Spleen (tissue), 11 donors: ENCODE data around the gene CCDC86. TPM values are rescaled to one million over a fixed set of nuclear protein-coding genes. Genes with fewer than 3 reads are reported as not detected.
"Not testable (repeated sequence)": the region's sequence is repeated elsewhere in the genome, so short reads cannot be mapped to it uniquely, and the experiment has no call there.

Experiments
- DNase-seq: peaks from one replicate; pipeline ENCODE4 v3.0.0-alpha.2; 2020
- H3K27ac ChIP-seq, 8 donors: fragments of 200-600 bp; sonication (generic) in 7 of 8; 1 replicate in 4 of 8; 2 replicates in 4 of 8; pipeline versions ENCODE4 v1.5.0 to v1.8.0; 2016 to 2021; ENCODE audit warnings: inconsistent platforms in 4 of 8, mild to moderate bottlenecking in 4 of 8, moderate library complexity in 1 of 8
- H3K27me3 ChIP-seq, 7 donors: fragments of 200-600 bp; sonication (generic) in 6 of 7; replicated peaks in 1 of 7; 1 replicate in 4 of 7; 2 replicates in 3 of 7; pipeline versions ENCODE4 v1.5.0 to v1.8.0; 2016 to 2021; ENCODE audit warnings: inconsistent platforms in 3 of 7, mild to moderate bottlenecking in 1 of 7
- H3K36me3 ChIP-seq, 6 donors: fragments of 200-600 bp; sonication (generic) in 5 of 6; 1 replicate in 4 of 6; 2 replicates in 2 of 6; pipeline versions ENCODE4 v1.5.0 to v1.8.0; 2016 to 2021; ENCODE audit warnings: inconsistent platforms in 2 of 6
- H3K4me1 ChIP-seq, 6 donors: fragments of 200-600 bp; sonication (generic) in 5 of 6; 1 replicate in 3 of 6; 2 replicates in 3 of 6; pipeline versions ENCODE4 v1.5.0 to v1.8.0; 2016 to 2021; ENCODE audit warnings: inconsistent platforms in 3 of 6
- H3K4me3 ChIP-seq, 8 donors: fragments of 200-600 bp; sonication (generic) in 7 of 8; 1 replicate in 4 of 8; 2 replicates in 4 of 8; pipeline versions ENCODE4 v1.5.0 to v1.8.0; 2016 to 2021; ENCODE audit warnings: inconsistent platforms in 4 of 8, mild to moderate bottlenecking in 4 of 8, moderate library complexity in 2 of 8
- H3K9me3 ChIP-seq, 8 donors: fragments of 200-600 bp; sonication (generic) in 7 of 8; 1 replicate in 4 of 8; 2 replicates in 4 of 8; pipeline versions ENCODE4 v1.5.0 to v1.8.0; 2016 to 2021; ENCODE audit warnings: inconsistent platforms in 4 of 8
- POLR2A ChIP-seq, 3 donors: fragments of 450-650 bp; IDR thresholded peaks; one replicate each; pipeline ENCODE4 v1.5.1; 2017; ENCODE audit warnings: antibody characterized with exemption in 3 of 3, mild to moderate bottlenecking in 1 of 3
- POLR2AphosphoS5 ChIP-seq, 3 donors: sonication (generic); formaldehyde crosslinking; IDR thresholded peaks; one replicate each; pipeline ENCODE4 v1.5.1; 2017; ENCODE audit warnings: antibody characterized with exemption in 3 of 3
- WGBS, 5 donors: extraction: QIAGEN DNeasy Blood & Tissue Kit in 3 of 5; methylation state at CpG; one replicate each; pipeline versions ENCODE4 v1.1.5 to v1.1.7; 2013 to 2018; 5-methylcytosine and 5-hydroxymethylcytosine counted together
- intact Hi-C: fragments of 100-400 bp; cut with DNase I; formaldehyde crosslinking; loops from one replicate; pipeline ENCODE4 v1.15.0; 2023; ENCODE audit warnings: low total_unique reads
- polyA plus RNA-seq, 3 donors: library from polyadenylated mRNA; stranded (reverse); fragments of 200-250 nt; gene quantifications; one replicate each; pipeline ENCODE4 v1.2.1, GENCODE V29; 2013
- total RNA-seq, 7 donors: library from RNA; depleted of rRNA in 3 of 7; stranded (reverse); fragments of >200 nt in 3 of 7; fragmentation: NEBNext Ultra II Directional in 4 of 7; extraction: Animal tissue kit (Norgen Biotek cat#: 25700) in 4 of 7; gene quantifications; one replicate each; pipeline versions ENCODE4 v1.1.0 to v1.2.1, GENCODE V29; 2016 to 2021
- TF ChIP-seq, protein P1 (sequence below), 11 experiments: fragments of 200-600 bp in 7 of 11; fragments of 450-650 bp in 4 of 11; sonication (generic) in 4 of 11; IDR thresholded peaks in 8 of 11; conservative IDR thresholded peaks in 3 of 11; 1 replicate in 7 of 11; 2 replicates in 4 of 11; pipeline versions ENCODE4 v1.4.0 to v1.8.0; 2016 to 2021; ENCODE audit warnings: antibody characterized with exemption in 11 of 11, inconsistent platforms in 4 of 11, mild to moderate bottlenecking in 1 of 11
- donor health status: healthy with polysubstance abuse.
- donor health status: DM: no; HTN: no; CAD: no; lungs with moderate emphysema.
- donor health status: DM: no; HTN: no; CAD: no.
- donor health status: Bipolar disorder and iron deficiency.
- donor health status: healthy.
- donor health status: DM: no; HTN: no; CAD: no.
- donor health status: DM: yes; HTN: yes; CAD: no.

CCDC86 gene
- total and polyA plus RNA-seq, 10 donors, result 7.6 to 21.6 (median 12.3) TPM

DNA sequence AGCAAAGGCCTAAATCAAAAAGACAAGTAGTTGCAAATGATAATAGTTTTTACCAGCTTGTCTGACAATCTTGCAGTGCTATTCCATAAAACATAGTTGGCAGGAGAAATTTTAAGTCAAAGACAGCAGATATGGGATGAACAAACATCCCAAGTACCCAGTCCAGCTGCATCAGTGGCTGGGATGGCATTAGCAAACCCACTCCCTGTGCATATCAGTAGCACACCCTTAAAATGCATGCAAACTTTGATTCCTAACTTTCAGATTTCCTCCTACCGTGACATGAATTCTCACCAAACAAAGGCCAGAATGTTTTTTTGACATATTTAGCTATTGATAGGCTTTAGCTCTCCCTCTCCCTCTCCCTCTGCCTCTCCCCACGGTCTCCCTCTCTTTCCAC is 27.8 kb upstream of the CCDC86 start:
- Histone ChIP-seq H3K9me3 (peaks cover 0 to 17% (median 15%) of the 10 kb centered on the region in 8 donors), H3K27me3 (peaks cover 0 to 18% (median 0%) of the 10 kb centered on the region in 7 donors), H3K4me3 (no peak overlapping the region), H3K36me3 (no peaks in the 10 kb centered on the region), H3K4me1 (peaks cover 0 to 7% (median 0%) of the 10 kb centered on the region in 6 donors), H3K27ac (no peak overlapping the region)
- TF ChIP-seq, protein P1, sequence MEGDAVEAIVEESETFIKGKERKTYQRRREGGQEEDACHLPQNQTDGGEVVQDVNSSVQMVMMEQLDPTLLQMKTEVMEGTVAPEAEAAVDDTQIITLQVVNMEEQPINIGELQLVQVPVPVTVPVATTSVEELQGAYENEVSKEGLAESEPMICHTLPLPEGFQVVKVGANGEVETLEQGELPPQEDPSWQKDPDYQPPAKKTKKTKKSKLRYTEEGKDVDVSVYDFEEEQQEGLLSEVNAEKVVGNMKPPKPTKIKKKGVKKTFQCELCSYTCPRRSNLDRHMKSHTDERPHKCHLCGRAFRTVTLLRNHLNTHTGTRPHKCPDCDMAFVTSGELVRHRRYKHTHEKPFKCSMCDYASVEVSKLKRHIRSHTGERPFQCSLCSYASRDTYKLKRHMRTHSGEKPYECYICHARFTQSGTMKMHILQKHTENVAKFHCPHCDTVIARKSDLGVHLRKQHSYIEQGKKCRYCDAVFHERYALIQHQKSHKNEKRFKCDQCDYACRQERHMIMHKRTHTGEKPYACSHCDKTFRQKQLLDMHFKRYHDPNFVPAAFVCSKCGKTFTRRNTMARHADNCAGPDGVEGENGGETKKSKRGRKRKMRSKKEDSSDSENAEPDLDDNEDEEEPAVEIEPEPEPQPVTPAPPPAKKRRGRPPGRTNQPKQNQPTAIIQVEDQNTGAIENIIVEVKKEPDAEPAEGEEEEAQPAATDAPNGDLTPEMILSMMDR (IDR thresholded peaks at IDR 0.05 in 8 of 11, conservative IDR thresholded peaks at IDR 0.05 in 3 of 11), result no peak
- WGBS, 5 donors, result 82 to 94% (median 88%) methylated on average over 2 of the region's 2 CpGs
- intact Hi-C loops, result no loop called here
- DNase-seq, result no peak

DNA sequence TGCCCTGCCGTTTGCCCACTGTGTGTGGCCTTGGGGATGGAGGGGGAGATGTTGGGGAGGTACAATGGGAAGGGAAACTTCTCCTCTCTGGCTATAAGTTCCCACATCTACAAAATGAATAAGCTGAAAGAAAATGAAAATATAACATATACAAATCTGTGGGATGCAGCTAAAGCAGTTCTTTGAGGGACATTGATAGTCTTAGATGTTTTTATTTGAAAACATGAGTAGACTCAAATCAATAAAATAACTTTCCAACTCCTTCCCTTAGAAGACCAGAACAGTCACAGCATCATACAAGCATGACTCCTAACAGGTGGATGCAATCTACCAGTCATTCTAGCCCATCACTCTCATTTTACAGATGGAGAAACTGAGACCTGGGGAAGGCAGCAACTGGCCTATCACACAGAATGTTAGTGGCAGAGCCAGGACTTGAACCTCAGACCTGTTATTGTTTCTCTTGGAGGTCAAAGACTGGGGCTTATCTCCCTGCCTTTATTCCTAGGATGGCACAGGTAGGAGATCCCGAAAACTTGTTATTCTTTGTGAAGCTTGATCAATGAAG is 25.2 kb upstream of the CCDC86 start:
- WGBS, 5 donors, result 90 to 97% (median 96%) methylated on average over 2 of the region's 2 CpGs
- TF ChIP-seq, protein P1 (IDR thresholded peaks at IDR 0.05 in 8 of 11, conservative IDR thresholded peaks at IDR 0.05 in 3 of 11), result no peak
- TF ChIP-seq POLR2AphosphoS5 (IDR thresholded peaks at IDR 0.05) (no peak), POLR2A (IDR thresholded peaks at IDR 0.05) (no peak)
- H3K4me3 ChIP-seq, result no peak overlapping the region
- no peaks in the 10 kb centered on the region for H3K4me1 ChIP-seq
- DNase-seq, result no peak
- no peak overlapping the region for H3K27ac ChIP-seq
- H3K36me3 ChIP-seq, result no peaks in the 10 kb centered on the region
- peaks cover 0 to 17% (median 15%) of the 10 kb centered on the region in 8 donors for H3K9me3 ChIP-seq
- intact Hi-C loops, result no loop called here
- no peaks in the 10 kb centered on the region for H3K27me3 ChIP-seq

DNA sequence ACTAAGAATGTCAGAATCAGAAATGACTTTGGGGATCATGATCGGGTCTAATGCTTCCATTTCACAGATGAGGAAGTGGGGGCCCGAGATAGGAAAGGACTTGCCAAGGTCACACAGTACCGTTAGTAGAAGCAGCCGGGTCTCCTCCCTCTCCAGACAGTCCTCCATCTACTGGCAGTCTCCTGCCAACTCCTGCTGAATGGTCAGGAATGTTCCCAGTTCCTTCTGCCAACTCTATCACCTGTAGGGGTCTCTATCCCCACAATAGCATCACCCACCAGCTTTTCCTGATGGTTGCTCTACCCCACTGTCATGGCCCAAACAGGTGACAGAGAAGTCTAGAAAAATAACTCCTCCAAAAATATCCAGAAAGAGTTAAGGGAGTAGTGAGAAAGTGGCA is 23.9 kb upstream of the CCDC86 start:
- no peak for DNase-seq
- 73 to 81% (median 77%) methylated on average over 4 of the region's 4 CpGs for WGBS, 5 donors
- intact Hi-C loops, result no loop called here

DNA sequence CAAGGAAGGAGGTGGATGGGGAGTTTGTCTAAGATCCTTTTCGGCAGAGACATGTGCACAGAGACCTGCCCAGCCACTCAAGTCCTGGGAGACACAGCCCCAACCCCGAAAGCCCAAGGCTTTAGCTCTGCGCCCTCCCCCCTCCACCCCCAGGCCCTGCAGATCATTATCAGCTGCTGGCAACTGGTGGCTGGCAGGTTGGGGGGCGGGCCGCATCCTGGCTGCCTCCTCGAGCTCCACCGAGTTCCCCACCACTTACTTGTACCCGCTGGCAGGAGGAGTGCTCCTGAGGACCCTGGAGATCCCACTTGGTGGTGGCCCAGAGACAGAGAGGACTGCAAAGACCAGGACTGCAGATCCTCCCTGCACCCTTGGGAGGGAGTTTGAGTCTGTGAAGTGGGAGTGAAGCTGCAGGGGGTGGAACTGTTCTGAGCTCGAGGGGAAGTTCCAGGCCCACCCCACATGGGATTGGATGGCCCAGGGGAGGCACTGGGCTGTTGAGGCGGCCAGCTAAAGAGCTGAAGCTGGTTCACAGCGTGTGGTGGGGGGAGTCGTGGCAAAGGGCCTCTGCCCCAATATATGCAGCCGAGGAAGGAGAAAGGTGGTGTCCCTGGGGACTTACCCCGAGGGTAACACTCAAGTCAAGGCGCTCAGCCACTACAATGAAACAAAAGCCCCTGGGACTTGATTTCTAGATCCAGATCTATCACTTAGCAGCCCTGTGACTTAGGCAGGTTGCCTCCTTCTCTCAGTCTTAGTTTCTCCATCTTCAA is 19.9 kb upstream of the CCDC86 start:
- no peak overlapping the region for H3K27ac ChIP-seq
- H3K27me3 ChIP-seq, result no peaks in the 10 kb centered on the region
- intact Hi-C loops, result no loop called here
- TF ChIP-seq POLR2AphosphoS5 (IDR thresholded peaks at IDR 0.05) (no peak), POLR2A (IDR thresholded peaks at IDR 0.05) (no peak)
- TF ChIP-seq, protein P1 (IDR thresholded peaks at IDR 0.05 in 8 of 11, conservative IDR thresholded peaks at IDR 0.05 in 3 of 11), result no peak
- no peak overlapping the region for H3K4me3 ChIP-seq
- H3K9me3 ChIP-seq, result peaks cover 0 to 8% (median 6%) of the 10 kb centered on the region in 8 donors
- WGBS, 5 donors, result 40 to 53% (median 47%) methylated on average over 14 to 15 of the region's 15 CpGs
- H3K36me3 ChIP-seq, result no peaks in the 10 kb centered on the region
- no peaks in the 10 kb centered on the region for H3K4me1 ChIP-seq
- DNase-seq, result no peak

More for the DNA sequence above, 23.9 kb upstream of the CCDC86 start:
- Histone ChIP-seq H3K27ac (no peak overlapping the region), H3K9me3 (peaks cover 0 to 17% (median 15%) of the 10 kb centered on the region in 8 donors), H3K27me3 (no peaks in the 10 kb centered on the region), H3K36me3 (no peaks in the 10 kb centered on the region), H3K4me3 (no peak overlapping the region), H3K4me1 (no peaks in the 10 kb centered on the region)
- no peak for TF ChIP-seq POLR2AphosphoS5 (IDR thresholded peaks at IDR 0.05)
- no peak for TF ChIP-seq POLR2A (IDR thresholded peaks at IDR 0.05)
- TF ChIP-seq, protein P1 (IDR thresholded peaks at IDR 0.05 in 8 of 11, conservative IDR thresholded peaks at IDR 0.05 in 3 of 11), result no peak

DNA sequence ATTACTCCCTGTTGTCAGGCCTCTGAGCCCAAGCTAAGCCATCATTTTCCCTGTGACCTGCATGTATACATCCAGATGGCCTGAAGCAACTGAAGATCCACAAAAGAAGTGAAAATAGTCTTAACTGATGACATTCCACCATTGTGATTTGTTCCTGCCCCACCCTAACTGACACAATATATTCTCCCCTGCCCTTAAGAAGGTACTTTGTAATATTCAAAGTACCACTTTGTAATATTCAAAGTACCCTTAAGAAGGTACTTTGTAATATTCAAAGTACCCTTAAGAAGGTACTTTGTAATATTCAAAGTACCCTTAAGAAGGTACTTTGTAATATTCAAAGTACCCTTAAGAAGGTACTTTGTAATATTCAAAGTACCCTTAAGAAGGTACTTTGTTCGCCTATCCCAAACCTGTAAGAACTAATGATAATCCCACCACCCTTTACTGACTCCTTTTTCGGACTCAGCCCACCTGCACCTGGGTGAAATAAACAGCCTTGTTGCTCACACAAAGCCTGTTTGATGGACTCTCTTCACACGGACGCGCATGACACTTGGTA is 18.1 kb upstream of the CCDC86 start:
- H3K27ac ChIP-seq, H3K36me3 ChIP-seq, H3K9me3 ChIP-seq, H3K27me3 ChIP-seq, intact Hi-C loops, DNase-seq, H3K4me1 ChIP-seq, H3K4me3 ChIP-seq: not testable (repeated sequence)
- WGBS, 5 donors, result 90 to 96% (median 93%) methylated on average over 5 of the region's 5 CpGs
